Retinal pigment epithelial cell (primary cell): ENCODE data around the gene U2AF2.

Experiments used
- DNase-seq: peaks from one replicate; pipeline ENCODE4 v3.0.0-alpha.2; 2010; ENCODE audit warnings: low read depth
- H3K4me3 ChIP-seq: 2 replicates; pipeline ENCODE4 v1.5.1; 2011; ENCODE audit warnings: mild to moderate bottlenecking, low read length, control low read depth, moderate library complexity
- CTCF ChIP-seq: conservative IDR thresholded peaks from 2 replicates; pipeline ENCODE4 v1.5.1; 2011; ENCODE audit warnings: low read depth, low read length, control low read depth, inconsistent platforms

U2AF2 gene

GRCh38 chr19:55677572-55678028 lies 22.8 kb downstream of the U2AF2 start:
- no peak for TF ChIP-seq CTCF
- DNase-seq = no peak

GRCh38 chr19:55678121-55678671 lies 23.4 kb downstream of the U2AF2 start:
- no peak overlapping the region for H3K4me3 ChIP-seq
- DNase-seq = no peak
- TF ChIP-seq CTCF = no peak

More at GRCh38 chr19:55677572-55678028, 22.8 kb downstream of the U2AF2 start:
- H3K4me3 ChIP-seq = no peak overlapping the region

GRCh38 chr19:55679343-55680257 lies 24.8 kb downstream of the U2AF2 start:
- no peak for TF ChIP-seq CTCF
- no peak for DNase-seq
- no peak overlapping the region for H3K4me3 ChIP-seq

- DNase-seq = no peak
- no peak for TF ChIP-seq CTCF
- no peak overlapping the region for H3K4me3 ChIP-seq
Measured at GRCh38 chr19:55680339-55681130, 25.7 kb downstream of the U2AF2 start.

- no peak for TF ChIP-seq CTCF
- H3K4me3 ChIP-seq = no peak overlapping the region
- DNase-seq = no peak
Measured at GRCh38 chr19:55681131-55682092, 26.6 kb downstream of the U2AF2 start.

GRCh38 chr19:55683449-55684261 lies 28.8 kb downstream of the U2AF2 start:
- no peak for TF ChIP-seq CTCF
- DNase-seq = no peak
- no peak overlapping the region for H3K4me3 ChIP-seq
